Measurements from ENCODE around the gene PARVB.

DNA sequence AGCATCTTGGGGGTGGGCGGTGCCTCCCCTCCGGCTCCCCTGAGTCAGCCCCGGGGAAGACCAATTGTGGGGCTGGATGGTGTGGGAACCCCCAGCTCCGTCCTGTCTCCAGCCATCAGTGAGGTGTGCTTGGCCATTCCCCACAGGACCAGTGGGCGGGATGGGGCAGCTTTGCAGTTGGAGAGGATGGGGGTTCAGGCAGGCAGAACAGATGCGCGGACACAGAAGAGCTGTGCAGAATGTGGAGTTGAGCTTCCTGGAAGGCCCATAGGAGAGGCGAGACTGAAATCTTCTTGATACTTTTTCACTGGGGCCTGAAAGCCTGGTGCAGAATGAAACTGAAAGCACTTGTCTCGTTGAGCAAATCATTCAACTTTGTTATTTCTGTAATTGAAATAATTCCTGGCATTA lies 23.8 kb downstream of the PARVB start:
- TF ChIP-seq, protein P1, sequence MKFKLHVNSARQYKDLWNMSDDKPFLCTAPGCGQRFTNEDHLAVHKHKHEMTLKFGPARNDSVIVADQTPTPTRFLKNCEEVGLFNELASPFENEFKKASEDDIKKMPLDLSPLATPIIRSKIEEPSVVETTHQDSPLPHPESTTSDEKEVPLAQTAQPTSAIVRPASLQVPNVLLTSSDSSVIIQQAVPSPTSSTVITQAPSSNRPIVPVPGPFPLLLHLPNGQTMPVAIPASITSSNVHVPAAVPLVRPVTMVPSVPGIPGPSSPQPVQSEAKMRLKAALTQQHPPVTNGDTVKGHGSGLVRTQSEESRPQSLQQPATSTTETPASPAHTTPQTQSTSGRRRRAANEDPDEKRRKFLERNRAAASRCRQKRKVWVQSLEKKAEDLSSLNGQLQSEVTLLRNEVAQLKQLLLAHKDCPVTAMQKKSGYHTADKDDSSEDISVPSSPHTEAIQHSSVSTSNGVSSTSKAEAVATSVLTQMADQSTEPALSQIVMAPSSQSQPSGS (CRISPR knock-in tag; IDR thresholded peaks at IDR 0.05) = no peak
- no peak for TF ChIP-seq KDM1A (IDR thresholded peaks at IDR 0.05)
